Measurements from ENCODE around the gene BTNL3.

The BTNL3 gene

GRCh38 chr5:181047288-181047687 lies 58.6 kb downstream of the BTNL3 start:
- DNase-seq, result no peak

GRCh38 chr5:181047921-181048320 lies 59.3 kb downstream of the BTNL3 start:
- DNase-seq, result no peak

GRCh38 chr5:181050016-181050415 lies 61.4 kb downstream of the BTNL3 start:
- DNase-seq, result no peak

GRCh38 chr5:181051841-181052671 lies 63.4 kb downstream of the BTNL3 start:
- DNase-seq, result no peak

- DNase-seq, result no peak
Observed at GRCh38 chr5:181052672-181053487, 64.2 kb downstream of the BTNL3 start.

- no peak for DNase-seq
Observed at GRCh38 chr5:181053488-181054121, 65.0 kb downstream of the BTNL3 start.

- no peak for DNase-seq
Observed at GRCh38 chr5:181054138-181054537, 65.5 kb downstream of the BTNL3 start.

GRCh38 chr5:181054871-181055459 lies 66.3 kb downstream of the BTNL3 start:
- DNase-seq, result no peak

All from amygdala (tissue), 56 donors.